ENCODE results near the gene VWA5B1.

VWA5B1 gene

DNA sequence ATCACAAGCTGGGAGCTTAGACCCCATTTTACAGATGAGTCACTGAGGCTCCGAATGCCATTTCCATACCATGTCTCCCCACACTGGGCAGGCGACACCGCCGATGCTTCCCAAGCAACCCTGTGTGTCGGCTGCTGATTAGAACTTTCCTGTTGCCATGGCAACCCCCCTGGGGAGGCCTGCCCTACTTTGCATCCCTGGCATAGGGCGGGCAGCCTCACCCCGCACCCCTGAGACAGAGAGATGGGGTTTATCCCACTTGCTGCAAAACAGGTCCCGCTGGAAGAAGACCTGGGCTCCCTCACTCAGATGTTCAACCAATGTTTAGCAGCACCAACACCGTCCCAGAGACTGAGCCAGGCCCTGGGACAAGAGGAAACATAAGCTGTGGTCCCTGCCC is 113.8 kb downstream of the VWA5B1 start:
- no peak for FAIRE-seq
- DNase-seq (ENCODE audit: insufficient read length, low spot score): no peak

Data from HTR-8/SVneo (cell line).